CD4-positive, alpha-beta T cell treated with Interleukin-10 for 1 hour (primary cell): ENCODE measurements around the gene PPP1R3D.
A peak's percentile ranks its signal among the peaks of the same experiment; 100 is the strongest.
"Not testable (repeated sequence)": the region's sequence is repeated elsewhere in the genome, so short reads cannot be mapped to it uniquely, and the experiment has no call there.

ENCODE experiments used
- DNase-seq: peaks from one replicate; pipeline ENCODE4 v3.0.0-alpha.2; 2020

The PPP1R3D gene, protein sequence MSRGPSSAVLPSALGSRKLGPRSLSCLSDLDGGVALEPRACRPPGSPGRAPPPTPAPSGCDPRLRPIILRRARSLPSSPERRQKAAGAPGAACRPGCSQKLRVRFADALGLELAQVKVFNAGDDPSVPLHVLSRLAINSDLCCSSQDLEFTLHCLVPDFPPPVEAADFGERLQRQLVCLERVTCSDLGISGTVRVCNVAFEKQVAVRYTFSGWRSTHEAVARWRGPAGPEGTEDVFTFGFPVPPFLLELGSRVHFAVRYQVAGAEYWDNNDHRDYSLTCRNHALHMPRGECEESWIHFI

DNA sequence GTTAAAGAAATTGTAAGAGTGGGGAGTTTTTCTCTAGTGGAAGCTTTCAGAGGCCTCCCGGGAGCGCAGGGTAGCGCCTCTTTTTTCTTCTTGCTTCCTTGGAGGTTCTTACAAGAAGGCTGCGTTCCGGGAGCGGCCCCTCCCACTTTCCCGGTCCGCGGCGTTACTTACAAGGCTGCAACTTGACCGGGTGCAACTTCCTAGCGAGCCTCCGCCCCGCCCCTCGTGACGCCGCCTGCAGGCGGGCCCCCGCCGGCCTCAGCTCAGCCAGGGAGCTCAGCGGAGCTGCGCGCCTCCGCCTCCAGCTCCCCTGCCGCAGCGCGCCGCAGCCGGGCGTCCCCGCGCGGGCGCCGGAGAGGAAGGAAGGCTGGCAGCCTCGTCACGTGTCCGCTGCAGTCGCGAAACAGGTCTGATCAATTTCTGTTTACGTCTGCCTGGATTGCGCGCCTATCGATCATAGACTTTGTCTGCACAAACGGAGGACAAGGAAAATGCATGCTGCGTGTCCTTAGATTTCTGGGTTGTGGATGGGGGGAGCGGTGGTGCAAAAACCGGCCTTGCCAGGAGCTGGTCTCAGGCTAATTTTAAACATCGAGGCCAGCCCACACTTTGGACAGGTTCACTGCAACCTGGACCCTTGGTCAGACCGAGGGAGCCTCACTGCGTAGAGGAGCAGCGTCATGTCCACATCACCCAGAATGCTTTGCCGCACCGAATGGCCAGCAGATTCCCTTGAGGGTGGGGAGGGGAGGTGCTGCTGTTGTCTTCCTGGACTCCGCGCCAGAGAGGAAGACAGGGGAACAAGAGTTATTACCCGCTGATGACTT lies at the start of gene PPP1R3D, which contains the start of gene FAM217B:
TSS of gene PPP1R3D (minus strand) at position 177 of the 827 bp plus-strand sequence. CDS start 374 bp downstream, outside the sequence.
TSS of gene FAM217B (plus strand) at position 261 of the 827 bp plus-strand sequence. CDS start 3,555 bp downstream, outside the sequence.
- peak; percentile 89 for DNase-seq

DNA sequence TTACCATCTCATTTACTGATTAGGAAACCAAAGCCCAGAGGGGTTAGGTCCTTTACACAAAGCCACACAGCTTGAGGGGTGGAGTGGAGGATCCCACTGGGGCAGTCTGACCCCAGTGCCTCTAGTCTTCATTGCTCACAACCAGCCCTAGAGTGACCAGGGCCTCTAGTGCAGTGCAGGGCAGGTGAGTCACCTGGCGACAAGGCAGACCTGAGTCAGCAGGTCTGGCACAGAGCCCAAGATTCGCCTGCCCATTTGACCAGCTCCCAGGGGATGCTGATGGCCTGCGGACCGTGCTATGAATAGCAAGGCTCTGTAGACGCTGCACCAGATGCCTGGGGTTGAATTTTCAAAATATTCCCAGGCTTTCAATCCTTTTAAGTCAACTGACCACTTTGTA lies 48.0 kb upstream of the PPP1R3D start:
- DNase-seq: no peak

DNA sequence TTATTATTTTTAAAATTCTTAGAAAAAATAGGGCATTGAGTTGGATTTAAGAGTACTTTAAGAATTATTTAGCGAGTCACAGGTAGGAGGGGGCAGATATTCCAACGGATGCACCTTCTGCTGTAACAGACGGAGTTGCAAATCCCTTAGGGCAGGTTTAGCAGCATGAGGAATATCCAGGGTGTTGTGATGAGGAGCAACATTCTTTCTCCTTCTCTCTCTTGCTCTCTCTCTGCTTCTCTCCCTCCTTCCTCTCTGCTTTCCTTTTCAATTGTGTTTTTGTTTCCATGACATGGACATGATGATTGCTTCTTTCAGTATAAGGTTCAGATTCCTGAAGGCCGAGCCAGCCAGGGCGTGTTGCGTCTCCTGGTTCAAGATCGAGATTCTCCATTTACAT lies 47.0 kb upstream of the PPP1R3D start:
- DNase-seq: no peak

DNA sequence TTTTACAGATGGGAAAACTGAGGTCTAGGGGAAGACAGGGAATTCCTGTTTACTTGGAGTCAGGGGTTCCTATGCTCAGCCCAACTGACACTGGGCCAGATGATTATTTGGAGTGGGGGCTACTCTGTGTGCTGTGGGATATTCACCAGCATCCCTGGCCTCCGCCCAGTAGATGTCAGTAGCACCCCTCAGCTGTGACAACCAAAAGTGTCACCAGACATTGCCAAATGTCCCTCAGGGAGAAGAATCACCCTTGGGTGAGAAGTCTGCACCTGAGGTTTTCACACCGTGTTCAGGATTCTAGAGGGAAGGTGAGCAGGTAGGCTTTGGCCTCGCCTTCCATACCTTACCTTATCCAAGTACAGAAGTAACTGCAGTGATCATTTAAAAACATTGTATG lies 45.8 kb upstream of the PPP1R3D start:
- peak; percentile 3 for DNase-seq

DNA sequence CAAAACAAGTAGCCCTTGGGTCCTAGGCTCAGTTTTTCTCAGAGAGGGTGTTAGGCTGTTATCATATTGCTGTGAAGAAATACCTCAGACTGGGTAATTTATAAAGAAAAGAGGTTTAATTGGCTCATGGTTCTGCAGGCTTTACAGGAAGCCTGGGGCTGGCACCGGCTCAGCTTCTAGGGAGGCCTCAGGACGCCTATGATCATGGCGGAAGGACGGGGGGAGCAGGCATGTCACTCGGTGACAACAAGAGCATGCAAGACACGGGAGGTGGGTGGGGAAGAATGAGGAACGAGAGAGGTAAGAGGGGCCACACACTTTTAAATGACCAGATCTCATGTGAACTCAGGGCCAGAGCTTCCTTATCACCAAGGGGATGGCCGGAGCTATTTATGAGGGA lies 45.1 kb upstream of the PPP1R3D start:
- DNase-seq: no peak

DNA sequence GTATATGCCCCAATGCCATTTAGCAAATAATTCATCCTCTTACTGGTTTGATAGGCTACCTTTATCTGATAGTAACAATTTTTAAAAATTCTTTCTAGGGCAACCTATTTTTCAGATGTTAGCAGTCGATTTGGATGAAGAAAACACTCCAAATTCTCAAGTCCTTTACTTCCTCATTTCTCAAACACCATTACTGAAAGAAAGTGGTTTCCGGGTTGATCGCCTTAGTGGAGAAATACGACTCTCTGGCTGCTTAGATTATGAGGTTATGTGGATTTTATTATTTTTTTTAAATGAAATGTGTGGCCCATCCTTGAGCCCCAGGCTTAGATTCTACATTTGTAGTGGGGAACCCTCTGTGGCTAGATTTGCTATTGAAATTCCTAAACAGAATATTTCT lies 44.4 kb upstream of the PPP1R3D start:
- no peak for DNase-seq

DNA sequence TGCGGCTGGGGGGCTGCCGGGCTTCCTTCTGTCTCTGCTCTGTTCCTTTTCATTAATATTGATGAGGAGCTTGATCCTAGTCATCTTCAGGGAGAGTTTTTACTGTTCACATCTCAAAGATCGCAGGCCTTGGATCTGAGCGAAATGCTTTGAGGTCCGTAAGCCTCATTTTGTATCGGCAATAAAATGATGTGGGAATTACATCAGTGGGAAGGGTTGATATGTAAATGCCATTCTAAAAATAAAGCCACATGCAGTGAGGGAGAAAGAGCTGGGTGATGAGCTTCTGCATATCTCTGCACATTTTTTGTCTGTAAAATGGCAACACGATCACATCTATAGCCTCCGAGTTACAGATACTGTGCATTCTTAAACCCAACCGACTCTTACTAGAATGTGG lies 43.0 kb upstream of the PPP1R3D start:
- DNase-seq: no peak

DNA sequence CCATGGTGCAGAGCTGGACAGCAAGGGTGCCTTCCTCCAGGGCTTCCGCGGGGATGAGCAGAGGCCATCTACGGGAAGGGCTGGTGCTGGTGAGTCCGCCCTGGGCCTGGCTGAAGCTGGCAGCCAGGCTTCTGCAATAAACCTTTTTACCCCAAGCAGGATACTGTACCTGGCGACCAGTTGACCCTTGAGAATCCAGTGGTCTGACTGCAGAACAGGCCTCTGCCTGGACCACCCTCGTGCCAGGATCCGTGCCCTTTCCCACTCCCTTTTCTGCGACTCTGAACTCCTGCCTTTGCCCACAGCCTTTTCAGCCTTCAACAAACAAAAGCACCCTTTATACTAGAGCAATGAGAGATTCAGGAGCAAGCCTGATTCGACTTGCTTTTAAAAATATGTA lies 37.0 kb upstream of the PPP1R3D start:
- DNase-seq: no peak

DNA sequence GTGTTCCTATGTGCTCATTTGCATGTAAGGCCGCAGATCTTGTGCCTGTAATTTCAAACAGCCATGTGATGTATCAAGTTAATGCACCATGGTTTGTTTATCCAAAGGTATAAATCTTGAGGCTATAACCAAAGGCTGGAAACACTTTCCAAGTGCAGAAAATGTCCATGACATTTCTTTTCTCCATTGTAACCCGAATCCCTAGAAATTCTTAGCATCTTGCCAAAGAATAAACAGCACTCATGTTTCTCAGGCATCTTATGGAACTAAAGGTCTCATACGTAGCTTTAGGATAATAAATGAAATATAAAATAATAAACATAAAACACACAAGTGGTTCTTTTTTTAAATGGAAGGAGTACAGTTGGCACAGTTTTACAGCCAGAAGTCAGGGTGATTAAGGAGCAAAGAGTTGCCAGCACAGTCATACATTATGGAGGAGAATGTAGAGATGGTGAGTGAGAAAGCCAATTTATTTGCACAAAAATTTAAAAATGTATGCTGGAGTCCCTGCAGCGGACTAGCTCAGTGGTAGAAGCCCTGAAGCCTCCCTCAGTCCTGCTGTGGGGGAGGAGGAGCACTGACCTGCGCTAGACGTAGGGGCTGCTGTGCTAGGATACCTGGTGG lies 36.2 kb upstream of the PPP1R3D start:
- DNase-seq: no peak

DNA sequence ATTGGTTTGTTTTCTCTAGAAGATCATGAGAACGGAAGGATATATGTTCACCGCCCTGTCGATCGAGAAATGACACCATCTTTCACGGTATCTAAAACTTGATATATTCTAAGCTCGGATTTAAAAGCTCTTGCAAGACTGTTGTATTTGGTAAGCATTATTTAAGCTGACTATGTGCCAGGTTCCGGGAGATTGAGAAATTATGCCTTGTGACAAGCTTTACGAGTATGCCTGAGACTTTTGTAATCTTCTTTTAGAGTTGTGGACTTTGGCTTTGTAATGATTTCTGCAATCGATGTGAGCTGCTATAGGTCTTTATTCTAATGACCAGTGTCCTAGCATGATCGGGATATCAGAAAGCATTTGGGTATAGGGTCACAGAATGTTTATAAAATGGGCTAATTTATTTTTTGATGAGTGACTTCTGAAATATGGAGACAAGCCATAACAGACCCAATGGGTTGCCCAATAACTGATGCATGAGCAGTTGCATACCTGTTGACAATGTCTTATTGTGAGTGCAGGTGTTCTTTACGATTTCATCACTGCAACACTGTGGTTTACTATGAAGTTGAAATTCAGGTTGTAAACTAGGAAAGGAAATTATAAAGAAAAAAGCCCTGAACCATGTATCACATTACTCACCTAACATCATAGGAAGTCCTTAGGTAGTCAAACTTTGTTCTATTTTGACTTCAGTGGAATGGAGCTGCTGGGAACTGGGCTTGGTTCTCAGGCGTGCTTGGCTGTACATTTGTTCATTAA lies 32.1 kb upstream of the PPP1R3D start:
- DNase-seq: no peak

DNA sequence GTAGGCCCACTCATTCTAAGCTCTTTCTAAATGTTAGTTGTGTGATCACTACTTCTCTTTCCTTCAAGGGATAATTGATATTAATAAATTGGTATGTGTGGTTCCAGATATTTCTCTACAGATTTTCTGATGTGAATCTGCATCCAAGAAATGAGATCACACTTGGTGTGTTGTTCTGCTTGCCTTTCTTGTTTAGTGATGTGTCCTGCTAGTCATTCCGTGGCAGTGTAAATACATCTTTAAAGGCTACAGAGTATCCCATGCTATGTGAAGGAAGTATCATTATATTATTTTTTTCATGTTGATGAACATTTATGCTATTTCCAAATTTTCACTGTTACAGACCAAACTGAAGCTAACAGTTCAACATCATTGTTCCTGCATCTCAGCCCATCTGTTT lies 31.3 kb upstream of the PPP1R3D start:
- no peak for DNase-seq

DNA sequence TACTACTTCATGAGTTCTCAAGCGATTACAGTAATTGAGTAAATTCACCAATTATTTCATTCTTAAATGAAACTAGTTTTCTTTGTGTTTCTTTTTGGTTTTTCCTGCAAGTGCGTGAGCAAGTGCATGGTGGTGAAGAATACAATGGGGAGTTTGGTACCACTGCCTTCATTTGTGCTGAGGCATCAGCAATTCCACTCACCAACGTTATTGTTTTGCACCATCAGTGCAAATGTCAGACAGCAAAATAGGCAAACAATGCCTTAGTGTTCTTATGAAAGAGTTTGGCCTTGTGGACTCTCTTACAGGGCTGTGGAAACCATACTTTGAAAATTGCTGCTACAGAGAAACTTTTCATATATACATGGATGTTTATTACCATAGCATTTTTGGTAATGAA lies 26.3 kb upstream of the PPP1R3D start:
- DNase-seq: no peak

DNA sequence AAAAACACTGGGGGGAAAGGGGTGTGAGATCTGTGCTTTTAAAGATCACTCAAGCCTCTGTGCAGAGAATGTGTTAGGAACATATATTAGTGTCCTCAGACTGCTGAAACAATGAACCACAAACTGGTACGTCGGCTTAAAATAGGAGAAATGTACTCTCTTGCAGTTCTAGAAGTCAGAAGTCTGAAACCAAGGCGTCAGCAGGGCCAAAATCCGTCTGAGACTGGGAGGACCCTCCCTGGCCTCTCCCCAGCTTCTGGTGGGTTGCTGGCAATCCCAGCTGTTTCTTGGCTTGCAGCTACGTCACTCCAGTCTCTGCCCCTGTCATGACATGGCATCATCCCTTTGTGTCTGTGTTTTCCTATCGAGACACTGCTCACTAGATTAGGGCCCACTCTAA lies 22.1 kb upstream of the PPP1R3D start:
- no peak for DNase-seq

DNA sequence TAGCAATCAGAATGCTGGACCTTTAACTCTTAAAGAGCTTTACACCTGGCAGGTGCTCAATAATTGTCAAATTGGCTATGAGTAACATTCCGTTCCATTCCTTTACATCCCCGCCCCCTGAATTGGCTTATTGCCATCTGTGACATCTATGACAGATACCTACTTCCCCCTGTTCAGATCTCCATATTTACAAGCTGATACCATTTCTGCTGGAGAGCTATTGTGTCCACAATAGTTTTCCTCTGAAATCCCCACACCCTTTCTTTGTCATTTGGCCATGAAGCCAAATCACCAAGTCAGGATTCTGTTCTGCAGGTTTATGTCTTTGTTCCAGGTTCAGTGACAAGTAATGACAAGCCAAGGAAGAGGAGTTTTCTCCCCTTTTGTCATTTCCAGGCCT lies 21.3 kb upstream of the PPP1R3D start:
- DNase-seq: no peak

DNA sequence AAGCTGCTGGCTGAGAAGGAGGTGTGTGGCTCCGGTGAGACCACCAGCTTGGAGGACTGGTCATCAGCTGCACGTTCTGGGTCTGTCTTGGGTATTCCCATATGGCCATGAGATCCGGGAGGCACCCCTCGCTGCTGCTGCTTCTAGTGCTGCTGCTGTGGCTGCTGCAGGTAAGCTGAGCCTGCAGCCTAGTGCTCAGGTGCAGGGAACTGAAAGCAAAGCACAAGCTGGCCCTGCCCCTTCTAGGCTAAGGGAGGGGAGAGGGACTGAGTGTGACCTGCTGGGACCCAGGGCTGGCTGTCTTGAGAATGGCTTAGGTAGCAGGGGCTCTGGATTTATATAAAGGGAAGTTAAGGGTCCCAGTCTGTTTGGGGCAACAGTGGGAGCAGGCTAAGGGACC lies 18.5 kb upstream of the PPP1R3D start:
- DNase-seq: no peak

DNA sequence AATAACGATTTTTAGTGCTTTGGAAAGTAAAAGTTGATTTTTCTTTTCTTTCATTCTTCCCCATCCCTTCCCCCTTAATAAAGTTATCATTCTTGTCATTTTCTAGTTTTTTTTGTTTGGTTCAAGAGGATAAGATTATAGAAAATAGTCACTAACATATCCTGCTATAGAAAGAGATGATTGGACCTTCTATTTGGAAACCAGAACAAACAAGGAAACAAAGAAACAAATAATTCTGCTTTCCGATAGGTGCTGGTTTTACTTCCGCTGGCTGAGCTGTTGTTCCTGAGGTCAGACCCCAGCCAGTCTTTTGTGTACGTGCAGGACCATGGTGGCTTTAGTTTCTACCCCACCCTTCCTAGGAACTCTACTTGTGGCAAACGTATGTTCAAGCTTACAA lies 18.0 kb upstream of the PPP1R3D start, which contains the start of gene CDH26:
TSS of gene CDH26 (plus strand) at position 301 of the 400 bp plus-strand sequence. CDS start 304 bp downstream, outside the sequence.
- no peak for DNase-seq

DNA sequence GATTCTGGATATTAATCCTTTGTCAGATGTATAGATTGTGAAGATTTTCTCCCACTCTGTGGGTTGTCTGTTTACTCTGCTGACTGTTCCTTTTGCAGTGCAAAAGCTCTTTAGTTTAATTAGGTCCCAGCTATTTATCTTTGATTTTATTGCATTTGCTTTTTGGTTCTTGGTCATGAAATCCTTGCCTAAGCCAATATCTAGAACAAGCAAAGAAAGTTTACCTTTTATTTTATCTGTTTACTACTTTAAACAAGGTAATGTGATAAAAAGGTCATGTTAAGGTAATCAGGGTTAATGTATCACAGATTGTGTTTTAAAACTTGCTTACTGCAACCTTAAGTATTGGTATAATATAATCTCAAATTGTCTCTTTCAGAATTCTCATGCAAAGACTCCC lies 17.5 kb upstream of the PPP1R3D start:
- not testable (repeated sequence) for DNase-seq

DNA sequence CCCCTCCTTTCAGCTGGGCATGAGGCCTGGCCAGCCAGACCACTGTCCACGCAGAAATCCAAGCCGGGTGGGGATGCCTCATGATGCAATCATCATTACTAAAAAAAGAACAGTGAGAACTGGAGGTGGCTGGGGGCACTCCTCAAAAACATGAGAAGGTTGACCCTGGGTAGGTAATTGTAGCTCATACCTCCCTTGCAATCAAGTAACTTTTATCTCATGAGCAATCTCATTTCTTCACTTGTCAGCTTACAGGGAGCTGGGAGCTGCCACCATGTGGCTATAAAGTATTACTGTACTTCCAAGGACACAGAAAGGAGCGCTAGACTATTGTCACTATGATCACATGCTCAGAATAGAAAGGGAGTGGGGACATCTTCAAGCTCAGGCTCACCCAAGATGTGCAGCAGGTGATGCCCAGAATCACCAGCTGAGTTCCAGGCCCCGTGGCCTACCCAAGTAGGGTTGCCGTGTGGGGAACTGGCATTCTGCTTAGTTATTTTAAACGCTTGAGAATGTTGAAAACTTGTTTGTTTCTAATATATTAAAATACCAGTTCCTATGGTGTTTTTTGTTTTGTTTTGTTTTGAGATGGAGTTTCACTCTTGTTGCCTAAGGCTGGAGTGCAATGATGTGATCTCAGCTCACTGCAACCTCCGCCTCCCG lies 15.2 kb upstream of the PPP1R3D start:
- no peak for DNase-seq

DNA sequence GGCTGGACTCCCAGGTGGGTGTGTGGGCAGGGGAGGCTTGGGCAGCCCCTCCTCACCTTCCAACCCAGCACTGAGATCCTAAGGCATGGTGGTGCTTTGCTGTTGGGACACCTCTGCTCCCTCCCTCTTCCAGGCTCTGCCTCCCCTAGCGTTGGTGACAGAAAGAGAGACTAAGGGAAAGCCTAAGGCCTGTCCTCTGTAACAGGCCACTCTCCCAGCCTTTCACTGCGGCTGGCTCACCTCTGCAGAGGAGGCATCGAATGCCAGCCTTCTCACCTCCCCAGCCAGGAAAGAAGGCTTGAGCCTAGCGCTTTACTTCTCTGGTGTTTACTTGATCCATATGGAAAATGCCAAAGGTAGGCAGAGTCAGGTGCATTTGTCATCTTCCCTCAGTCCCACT lies 14.6 kb upstream of the PPP1R3D start:
- DNase-seq: no peak

DNA sequence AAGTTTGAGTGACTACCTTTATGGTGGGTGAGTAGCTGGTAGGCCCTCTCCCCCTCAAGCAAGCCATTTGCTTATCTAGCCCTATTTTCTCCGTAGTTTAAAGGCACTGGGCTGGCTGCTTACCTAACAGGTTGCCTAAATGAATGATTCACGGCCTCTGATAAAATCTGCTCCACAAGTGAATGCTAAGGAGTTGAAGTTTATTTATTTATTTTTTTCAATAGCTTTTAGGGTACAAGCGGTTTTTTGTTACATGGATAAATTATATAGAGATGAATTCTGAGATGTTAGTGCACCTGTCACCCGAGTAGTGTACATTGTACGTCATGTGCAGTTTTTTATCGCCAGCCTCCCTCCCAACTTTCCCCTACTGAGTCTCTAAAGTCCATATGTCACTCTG lies 9.8 kb upstream of the PPP1R3D start:
- no peak for DNase-seq

DNA sequence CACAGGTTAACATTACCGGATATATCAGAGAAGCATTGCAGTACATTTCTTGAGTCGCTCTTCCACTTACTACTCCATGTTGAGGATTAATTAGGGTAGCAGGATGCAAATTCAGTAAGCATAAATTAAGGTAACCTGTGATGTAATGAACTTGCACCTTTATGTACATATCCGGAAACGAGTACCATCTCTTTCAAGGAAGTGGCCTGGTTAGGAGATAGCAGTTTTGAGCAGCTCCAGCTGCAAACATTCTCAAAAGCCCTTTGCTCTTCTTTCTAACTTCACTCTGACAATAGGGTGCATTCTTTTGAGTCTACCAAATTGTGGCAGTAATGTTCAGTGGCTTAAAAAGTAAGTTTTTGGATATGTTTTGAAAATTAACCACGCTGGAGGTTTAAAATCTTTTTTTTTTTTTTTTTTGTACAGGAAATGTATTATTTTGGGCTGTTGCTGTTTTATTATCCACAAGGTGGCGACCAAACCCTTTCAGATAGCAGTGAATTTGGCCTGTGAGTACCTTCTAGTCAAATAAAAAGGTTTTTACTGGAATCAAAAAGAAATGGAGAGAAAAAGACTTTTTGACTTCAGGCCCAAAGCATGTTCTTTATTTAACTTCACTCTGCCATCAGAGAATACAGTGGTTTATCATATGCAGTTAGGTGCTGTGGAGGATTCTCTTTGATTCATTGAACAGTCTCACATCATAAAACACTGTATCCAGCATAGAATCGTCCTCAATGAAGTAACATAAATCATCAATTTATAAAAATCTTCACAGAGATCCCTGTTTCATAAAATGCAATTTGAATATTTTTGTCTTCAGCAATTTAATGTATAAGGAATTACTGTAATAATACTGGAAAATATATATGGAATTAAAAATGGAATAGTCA lies 9.0 kb upstream of the PPP1R3D start:
- DNase-seq: peak; percentile 76
